K562 (cell line): ENCODE data around the gene SLC37A3. TPM values are rescaled to one million over a fixed set of nuclear protein-coding genes. Genes with fewer than 3 reads are reported as not detected.

Experiments
- ATAC-seq: fragments of 200-7000 bp; cut with Tn5 transposase; 3 replicates; pipeline ENCODE4 v1.9.1; 2020; ENCODE audit warnings: moderate library complexity
- BruUV-seq: library from RNA; stranded (reverse); fragments of 400-500 nt; replicated peaks from 2 replicates; lab custom pipeline; 2021; lab: Mats Ljungman, UMichigan
- CTCF ChIA-PET: fragments of 300-600 bp; formaldehyde crosslinking; extraction: SDS; loops from one replicate; lab custom pipeline; 2021; ENCODE audit warnings: low intra/inter-chr PET ratio; lab: Yijun Ruan, JAX
- POLR2A ChIA-PET: fragments of 300-600, 350-650 bp; sonication (Branson Sonifier 250); formaldehyde crosslinking; extraction: SDS; loops from one replicate; lab custom pipeline; 2021; ENCODE audit warnings: antibody characterized with exemption, inconsistent platforms; lab: Yijun Ruan, JAX
- DNase-seq, 4 experiments: peaks; one replicate each; pipeline versions ENCODE4 v3.0.0 to v3.0.0-alpha.2; 2011 to 2018; ENCODE audit warnings: low spot score in 3 of 4, mixed read lengths in 3 of 4; ENCODE audit errors: extremely low read depth in 1 of 4
- FAIRE-seq: peaks from 2 replicates; lab custom pipeline; 2011; peaks lifted over from hg19 to GRCh38; lab: Jason Lieb, UNC
- H2AFZ ChIP-seq: 2 replicates; pipeline ENCODE4 v1.6.0; 2011; ENCODE audit warnings: low read depth, low read length, control low read depth, inconsistent platforms
- H3K27ac ChIP-seq: fragments of 200-600 bp; 3 replicates; pipeline ENCODE4 v1.8.0; 2011; ENCODE audit warnings: low read depth, mild to moderate bottlenecking, control low read depth, inconsistent platforms, low read length, moderate library complexity, mixed read lengths; ENCODE audit errors: extremely low read depth
- H3K27me3 ChIP-seq, 2 experiments: fragments of 300-600 bp in 1 of 2; 2 replicates in 1 of 2; 3 replicates in 1 of 2; pipeline versions ENCODE4 v1.6.0 to v1.8.0; 2011; ENCODE audit warnings: inconsistent platforms in 2 of 2, low read length in 2 of 2, mild to moderate bottlenecking in 1 of 2, mixed read lengths in 1 of 2, moderate library complexity in 1 of 2; ENCODE audit not compliant: control insufficient read depth in 2 of 2, insufficient read depth in 2 of 2
- H3K36me3 ChIP-seq: fragments of 300-600 bp; 3 replicates; pipeline ENCODE4 v1.8.0; 2011; ENCODE audit warnings: mild to moderate bottlenecking, low read length, inconsistent platforms; ENCODE audit not compliant: control insufficient read depth, insufficient read depth
- H3K4me1 ChIP-seq, 2 experiments: fragments of 200-600 bp in 1 of 2; replicated peaks in 1 of 2; 2 replicates in 1 of 2; 3 replicates in 1 of 2; pipeline versions ENCODE4 v1.5.1 to v1.8.0; 2011; ENCODE audit warnings: inconsistent platforms in 2 of 2, low read length in 2 of 2, mild to moderate bottlenecking in 1 of 2, mixed read lengths in 1 of 2, moderate library complexity in 1 of 2; ENCODE audit not compliant: control insufficient read depth in 2 of 2, insufficient read depth in 2 of 2
- H3K4me2 ChIP-seq: 2 replicates; pipeline ENCODE4 v1.6.1; 2011; ENCODE audit warnings: low read length, control low read depth, inconsistent platforms, mixed read lengths; ENCODE audit not compliant: insufficient read depth
- H3K4me3 ChIP-seq: fragments of 200-600 bp; sonication (generic), shearing (Covaris generic); 2 replicates; pipeline ENCODE4 v1.5.1; 2016; ENCODE audit warnings: control low read depth, inconsistent platforms
- H3K79me2 ChIP-seq: fragments of 200-600 bp; 3 replicates; pipeline ENCODE4 v1.8.0; 2011; ENCODE audit warnings: low read length, inconsistent platforms; ENCODE audit not compliant: control insufficient read depth, insufficient read depth
- H3K9ac ChIP-seq, 2 experiments: 2 replicates each; pipeline versions ENCODE4 v1.6.0 to v1.6.1; 2011; ENCODE audit warnings: low read depth in 2 of 2, low read length in 2 of 2, control low read depth in 1 of 2, inconsistent platforms in 1 of 2, mild to moderate bottlenecking in 1 of 2, mixed read lengths in 1 of 2; ENCODE audit not compliant: insufficient read depth in 1 of 2
- H3K9me1 ChIP-seq: one replicate; pipeline ENCODE4 v1.6.0; 2011; ENCODE audit warnings: inconsistent platforms, mild to moderate bottlenecking, low read length, moderate library complexity; ENCODE audit not compliant: control insufficient read depth, insufficient read depth
- H3K9me3 ChIP-seq: replicated peaks from 2 replicates; pipeline ENCODE4 v1.5.1; 2011; ENCODE audit warnings: low read depth, low read length, inconsistent platforms; ENCODE audit not compliant: control insufficient read depth, insufficient read depth
- H4K20me1 ChIP-seq: replicated peaks from 2 replicates; pipeline ENCODE4 v1.6.1; 2011; ENCODE audit warnings: low read length, inconsistent platforms, mixed read lengths; ENCODE audit not compliant: control insufficient read depth, insufficient read depth
- BRCA1 ChIP-seq, 2 experiments: fragments of 450-650 bp in 1 of 2; sonication (generic) in 1 of 2; formaldehyde crosslinking in 1 of 2; IDR thresholded peaks; 2 replicates each; pipeline versions ENCODE4 v1.5.0 to v1.6.1; 2017 to 2020; ENCODE audit warnings: mild to moderate bottlenecking in 1 of 2, missing genetic modification reagents in 1 of 2
- CTBP1 ChIP-seq: fragments of 450-650 bp; IDR thresholded peaks from 2 replicates; pipeline ENCODE4 v1.6.1; 2016; ENCODE audit warnings: borderline replicate concordance
- DNMT1 ChIP-seq: fragments of 450-650 bp; IDR thresholded peaks from 2 replicates; pipeline ENCODE4 v1.6.1; 2016; ENCODE audit warnings: antibody characterized with exemption, mild to moderate bottlenecking
- DPF2 ChIP-seq: fragments of 450-650 bp; IDR thresholded peaks from 2 replicates; pipeline ENCODE4 v1.6.1; 2016
- ELF1 ChIP-seq: fragments of 200-800 bp; sonication (Bioruptor generic); IDR thresholded peaks from 2 replicates; pipeline ENCODE4 v1.6.1; 2016; ENCODE audit warnings: missing genetic modification characterization, missing compliant biosample characterization
- HCFC1 ChIP-seq: IDR thresholded peaks from 2 replicates; pipeline ENCODE4 v1.6.1; 2012; ENCODE audit warnings: low read depth, low read length, improper control_type of control experiment
- HMG20A ChIP-seq: fragments of 450-650 bp; formaldehyde crosslinking; conservative IDR thresholded peaks from 2 replicates; pipeline ENCODE4 v1.4.0; 2020; ENCODE audit warnings: mild to moderate bottlenecking, mixed read lengths
- LCOR ChIP-seq: sonication (generic); formaldehyde crosslinking; IDR thresholded peaks from 2 replicates; pipeline ENCODE4 v1.8.0; 2022; ENCODE audit warnings: mild to moderate bottlenecking, missing genetic modification reagents
- POU5F1 ChIP-seq: fragments of 150-350 bp; IDR thresholded peaks from 2 replicates; pipeline ENCODE4 v1.6.1; 2014; ENCODE audit warnings: borderline replicate concordance, low read length, low read depth, mild to moderate bottlenecking; ENCODE audit not compliant: partially characterized antibody
- RBM39 ChIP-seq: fragments of 200-400 bp; formaldehyde crosslinking; optimal IDR thresholded peaks from 2 replicates; pipeline ENCODE3; 2018; ENCODE audit warnings: low read depth, low read length
- SMARCE1 ChIP-seq: fragments of 450-650 bp; IDR thresholded peaks from 2 replicates; pipeline ENCODE4 v1.7.1; 2016; ENCODE audit warnings: mild to moderate bottlenecking
- TRIM28 ChIP-seq: fragments of 450-650 bp; IDR thresholded peaks from 2 replicates; pipeline ENCODE4 v1.6.1; 2017
- XRCC4 ChIP-seq: IDR thresholded peaks from one replicate; pipeline ENCODE4 v1.6.1; 2011; ENCODE audit not compliant: insufficient read depth, insufficient read length; ENCODE audit errors: extremely low read depth
- ZBTB7A ChIP-seq: IDR thresholded peaks from 2 replicates; pipeline ENCODE4 v1.6.1; 2011; ENCODE audit warnings: low read depth, mild to moderate bottlenecking, low read length, moderate library complexity, borderline replicate concordance; ENCODE audit not compliant: control insufficient read depth
- ZNF12 ChIP-seq: sonication (generic); formaldehyde crosslinking; IDR thresholded peaks from 2 replicates; pipeline ENCODE4 v1.4.0; 2020; ENCODE audit warnings: mild to moderate bottlenecking, missing genetic modification reagents
- ZNF232 ChIP-seq: sonication (generic); formaldehyde crosslinking; IDR thresholded peaks from 2 replicates; pipeline ENCODE4 v1.8.0; 2022; ENCODE audit warnings: mild to moderate bottlenecking, missing genetic modification reagents
- ZNF780A ChIP-seq: fragments of 250-450 bp; sonication (Bioruptor Pico); IDR thresholded peaks from 2 replicates; pipeline ENCODE4 v1.5.0; 2021; ENCODE audit warnings: mild to moderate bottlenecking
- ZSCAN29 ChIP-seq: fragments of 450-650 bp; IDR thresholded peaks from 2 replicates; pipeline ENCODE4 v1.6.1; 2017
- WGBS: fragments of 100-300 bp; shearing (Covaris generic); methylation state at CpG from one replicate; pipeline ENCODE4 v1.1.6; 2016; ENCODE audit warnings: low coverage, mixed read lengths; ENCODE audit not compliant: insufficient coverage; ENCODE audit errors: missing lambda C conversion rate; 5-methylcytosine and 5-hydroxymethylcytosine counted together
- in situ Hi-C: fragments of 300-500 bp; cut with MboI; formaldehyde crosslinking; loops from 4 replicates; pipeline ENCODE4 v1.15.0; 2018; ENCODE audit warnings: inconsistent platforms, mixed read lengths
- intact Hi-C: fragments of 100-400 bp; cut with micrococcal nuclease; formaldehyde crosslinking; loops from 2 replicates; pipeline ENCODE4 v1.14.2; 2022
- polyA plus RNA-seq, 8 experiments: library from polyadenylated mRNA; depleted of rRNA in 4 of 8; stranded (reverse) in 5 of 8; unstranded in 3 of 8; fragments of >200 nt; fragmentation: Nextera tagmentation in 2 of 8; fragmentation: Illumina TruSeq in 1 of 8; extraction: Ambion mirVana in 2 of 8; extraction: Trizol in 1 of 8; gene quantifications; 2 replicates each; pipeline versions ENCODE4 v1.2.1 to v1.2.3, GENCODE V29; 2011 to 2014; ENCODE audit warnings: inconsistent platforms in 1 of 8, missing spikeins in 1 of 8
- total RNA-seq, 7 experiments: library from RNA; depleted of rRNA in 6 of 7; stranded (reverse); fragments of >200 nt in 6 of 7; fragmentation: Illumina TruSeq in 2 of 7; extraction: Trizol in 2 of 7; gene quantifications; 2 replicates each; pipeline versions ENCODE4 v1.2.1 to v1.2.3, GENCODE V29; 2011 to 2021; ENCODE audit warnings: low replicate concordance in 1 of 7
- TF ChIP-seq, protein P1 (sequence below): fragments of 250-450 bp; sonication (Bioruptor Pico); IDR thresholded peaks from 2 replicates; pipeline ENCODE4 v1.8.0; 2022; ENCODE audit warnings: inconsistent platforms, mild to moderate bottlenecking, moderate library complexity, borderline replicate concordance
- TF ChIP-seq, protein P2 (sequence below): fragments of 450-650 bp; IDR thresholded peaks from 2 replicates; pipeline ENCODE4 v1.7.1; 2018; ENCODE audit warnings: mild to moderate bottlenecking, low read depth; ENCODE audit not compliant: partially characterized antibody

SLC37A3 gene
- total and polyA plus RNA-seq, 9 of the 15 experiments (the other 6 are each of a cell fraction or from before 2014, with no cell fraction given) = 11.7 to 59.1 (median 26.8) TPM

DNA sequence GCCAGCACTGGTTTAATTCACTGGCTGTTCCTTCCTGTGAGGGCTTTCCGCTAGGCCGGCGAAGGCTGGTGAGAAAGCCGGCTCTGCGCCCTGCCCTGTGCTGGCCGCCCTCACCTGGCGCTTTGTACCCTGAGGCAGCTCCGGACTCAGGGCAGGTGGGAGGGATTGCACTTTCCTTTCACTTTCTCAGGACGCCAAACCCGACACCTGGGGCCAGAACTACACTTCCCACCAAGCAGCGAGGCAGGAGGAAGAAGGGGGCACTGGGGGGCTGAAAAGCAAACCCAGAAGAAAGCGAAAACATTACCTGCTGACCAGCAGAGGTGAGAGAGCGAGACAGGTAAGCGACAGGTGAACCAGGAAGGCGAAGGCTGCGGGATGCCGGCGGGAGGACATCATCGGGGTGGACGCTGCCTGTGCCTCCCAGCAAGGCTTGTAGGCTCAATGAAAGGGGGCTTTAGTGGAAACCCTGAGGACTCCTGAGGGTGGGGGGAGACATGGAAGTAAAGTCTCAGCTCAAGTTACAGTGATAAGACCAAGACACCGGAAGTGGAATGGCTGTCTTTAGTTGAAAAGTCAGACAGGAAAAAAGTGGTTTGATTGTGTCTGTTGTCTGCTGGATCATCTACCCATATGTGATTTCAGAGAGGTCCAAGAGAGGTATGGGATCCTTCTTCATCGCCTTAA lies 5.7 kb upstream of the SLC37A3 start, which contains the start of gene RAB19:
RAB19 (plus strand) TSS at position 181 of the 687 bp plus-strand sequence. CDS start 3,589 bp downstream, outside the sequence.
- Histone ChIP-seq H3K27me3 (no peaks in the 10 kb centered on the region; a peak in 1 of 5 replicates), H3K4me3 (no peak within 1 kb of the TSS), H3K9ac (peak within 1 kb of the TSS in 1 of 2 experiments; percentile 83; a peak in 2 of 4 replicates), H3K36me3 (no peaks in the 10 kb centered on the region), H3K9me3 (no peaks in the 10 kb centered on the region), H3K4me2 (peak within 1 kb of the TSS; percentile 47; the same call in 1 of the 2 replicates), H3K4me1 (peaks cover 12 to 16% of the 10 kb centered on the region in 2 experiments; a peak in 4 of 5 replicates), H3K27ac (0 out of 3 replicates have a peak within 1 kb of the TSS, but pooled peaks have one; percentile 1), H3K79me2 (no peaks in the 10 kb centered on the region), H2AFZ (peak within 1 kb of the TSS; percentile 85), H4K20me1 (no peaks in the 10 kb centered on the region), H3K9me1 (no peaks in the 10 kb centered on the region)
- POLR2A ChIA-PET = interaction anchor here (0.6 kb wide), 1 partner anchor 12 kb away, joined by 3 read pairs; no protein-coding TSS in a partner anchor
- CTCF ChIA-PET = no interaction called here
- ATAC-seq = peak; percentile 65
- FAIRE-seq = peak; percentile 54
- no TSS peak for BruUV-seq
- intact Hi-C loops (loop anchor here (5.0 kb wide), 1 partner anchor 38 kb away; no protein-coding TSS in a partner anchor), in situ Hi-C loops (no loop called here)
- DNase-seq = peak in 1 of 4 experiments; percentile 45
- 73% methylated on average over 22 of the region's 22 CpGs for WGBS
- TF ChIP-seq HMG20A = no peak
- TF ChIP-seq, protein P1, sequence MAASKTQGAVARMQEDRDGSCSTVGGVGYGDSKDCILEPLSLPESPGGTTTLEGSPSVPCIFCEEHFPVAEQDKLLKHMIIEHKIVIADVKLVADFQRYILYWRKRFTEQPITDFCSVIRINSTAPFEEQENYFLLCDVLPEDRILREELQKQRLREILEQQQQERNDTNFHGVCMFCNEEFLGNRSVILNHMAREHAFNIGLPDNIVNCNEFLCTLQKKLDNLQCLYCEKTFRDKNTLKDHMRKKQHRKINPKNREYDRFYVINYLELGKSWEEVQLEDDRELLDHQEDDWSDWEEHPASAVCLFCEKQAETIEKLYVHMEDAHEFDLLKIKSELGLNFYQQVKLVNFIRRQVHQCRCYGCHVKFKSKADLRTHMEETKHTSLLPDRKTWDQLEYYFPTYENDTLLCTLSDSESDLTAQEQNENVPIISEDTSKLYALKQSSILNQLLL (CRISPR knock-in tag) = no peak
- peak; percentile 34; the same call in 1 of the 2 replicates for TF ChIP-seq ELF1 (tag)
- no peak for TF ChIP-seq ZNF780A (CRISPR knock-in tag)
- no peak for TF ChIP-seq BRCA1 (IDR thresholded peaks at IDR 0.05)
- TF ChIP-seq BRCA1 (CRISPR knock-in tag; IDR thresholded peaks at IDR 0.05) = peak; percentile 88; the same call in 1 of the 2 replicates
- peak; percentile 46; the same call in 1 of the 2 replicates for TF ChIP-seq ZBTB7A
- peak; percentile 29; the same call in 1 of the 2 replicates for TF ChIP-seq LCOR (CRISPR knock-in tag)
- TF ChIP-seq CTBP1 = 0 out of 2 replicates have a peak, but pooled peaks have one; percentile 13
- no peak for TF ChIP-seq POU5F1
- TF ChIP-seq SMARCE1 = 0 out of 2 replicates have a peak, but pooled peaks have one; percentile 27
- no peak for TF ChIP-seq XRCC4
- TF ChIP-seq DNMT1 = no peak
- TF ChIP-seq HCFC1 = peak; percentile 11; the same call in 1 of the 2 replicates
- TF ChIP-seq TRIM28 = no peak
- TF ChIP-seq RBM39 = no peak
- TF ChIP-seq ZSCAN29 = no peak
- TF ChIP-seq, protein P2, sequence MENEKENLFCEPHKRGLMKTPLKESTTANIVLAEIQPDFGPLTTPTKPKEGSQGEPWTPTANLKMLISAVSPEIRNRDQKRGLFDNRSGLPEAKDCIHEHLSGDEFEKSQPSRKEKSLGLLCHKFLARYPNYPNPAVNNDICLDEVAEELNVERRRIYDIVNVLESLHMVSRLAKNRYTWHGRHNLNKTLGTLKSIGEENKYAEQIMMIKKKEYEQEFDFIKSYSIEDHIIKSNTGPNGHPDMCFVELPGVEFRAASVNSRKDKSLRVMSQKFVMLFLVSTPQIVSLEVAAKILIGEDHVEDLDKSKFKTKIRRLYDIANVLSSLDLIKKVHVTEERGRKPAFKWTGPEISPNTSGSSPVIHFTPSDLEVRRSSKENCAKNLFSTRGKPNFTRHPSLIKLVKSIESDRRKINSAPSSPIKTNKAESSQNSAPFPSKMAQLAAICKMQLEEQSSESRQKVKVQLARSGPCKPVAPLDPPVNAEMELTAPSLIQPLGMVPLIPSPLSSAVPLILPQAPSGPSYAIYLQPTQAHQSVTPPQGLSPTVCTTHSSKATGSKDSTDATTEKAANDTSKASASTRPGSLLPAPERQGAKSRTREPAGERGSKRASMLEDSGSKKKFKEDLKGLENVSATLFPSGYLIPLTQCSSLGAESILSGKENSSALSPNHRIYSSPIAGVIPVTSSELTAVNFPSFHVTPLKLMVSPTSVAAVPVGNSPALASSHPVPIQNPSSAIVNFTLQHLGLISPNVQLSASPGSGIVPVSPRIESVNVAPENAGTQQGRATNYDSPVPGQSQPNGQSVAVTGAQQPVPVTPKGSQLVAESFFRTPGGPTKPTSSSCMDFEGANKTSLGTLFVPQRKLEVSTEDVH = no peak
- no peak for TF ChIP-seq ZNF232 (CRISPR knock-in tag)
- TF ChIP-seq DPF2 = 0 out of 2 replicates have a peak, but pooled peaks have one; percentile 26
- no peak for TF ChIP-seq ZNF12 (CRISPR knock-in tag)
